Stomach (tissue), 9 donors: ENCODE measurements around the gene GPC5. TPM values are rescaled to one million over a fixed set of nuclear protein-coding genes. Genes with fewer than 3 reads are reported as not detected.

Experiments
- DNase-seq, 2 donors: peaks; one replicate each; pipeline versions ENCODE4 v3.0.0 to v3.0.0-alpha.2; 2013 to 2019
- H3K27ac ChIP-seq, 5 donors: fragments of 200-600 bp in 4 of 5; sonication (generic) in 4 of 5; one replicate each; pipeline ENCODE4 v1.5.1; 2013 to 2019; ENCODE audit warnings: mild to moderate bottlenecking in 1 of 5, moderate library complexity in 1 of 5
- H3K27me3 ChIP-seq, 3 donors: fragments of 200-600 bp; sonication (generic); one replicate each; pipeline ENCODE4 v1.5.1; 2017 to 2019; ENCODE audit warnings: mixed run types in 1 of 3
- H3K36me3 ChIP-seq, 4 donors: fragments of 200-600 bp; sonication (generic); 1 replicate in 3 of 4; 2 replicates in 1 of 4; pipeline ENCODE4 v1.5.1; 2016 to 2019
- H3K4me1 ChIP-seq, 4 donors: fragments of 200-600 bp; sonication (generic); one replicate each; pipeline ENCODE4 v1.5.1; 2016 to 2019
- H3K4me3 ChIP-seq, 4 donors: fragments of 200-600 bp; sonication (generic) in 3 of 4; one replicate each; pipeline ENCODE4 v1.5.1; 2016 to 2019; ENCODE audit warnings: mild to moderate bottlenecking in 1 of 4
- H3K9me3 ChIP-seq, 4 donors: fragments of 200-600 bp; sonication (generic); one replicate each; pipeline ENCODE4 v1.5.1; 2016 to 2019
- CTCF ChIP-seq, 7 experiments: fragments of 450-650 bp in 4 of 7; fragments of 200-600 bp in 3 of 7; sonication (generic) in 3 of 7; IDR thresholded peaks; one replicate each; pipeline ENCODE4 v1.5.1; 2016 to 2019; ENCODE audit warnings: antibody characterized with exemption in 7 of 7, control low read depth in 2 of 7, mild to moderate bottlenecking in 1 of 7
- EP300 ChIP-seq: sonication (generic); formaldehyde crosslinking; IDR thresholded peaks from one replicate; pipeline ENCODE4 v1.6.1; 2017; ENCODE audit warnings: antibody characterized with exemption
- POLR2A ChIP-seq, 4 donors: fragments of 450-650 bp; IDR thresholded peaks; one replicate each; pipeline ENCODE4 v1.6.1; 2016; ENCODE audit warnings: antibody characterized with exemption in 4 of 4, control low read depth in 2 of 4, mild to moderate bottlenecking in 1 of 4, moderate library complexity in 1 of 4
- POLR2AphosphoS5 ChIP-seq, 3 donors: sonication (generic); formaldehyde crosslinking; IDR thresholded peaks; one replicate each; pipeline ENCODE4 v1.6.1; 2016; ENCODE audit warnings: antibody characterized with exemption in 3 of 3
- WGBS, 5 donors: extraction: QIAGEN DNeasy Blood & Tissue Kit in 3 of 5; methylation state at CpG; one replicate each; pipeline versions ENCODE4 v1.1.5 to v1.1.7; 2013 to 2018; 5-methylcytosine and 5-hydroxymethylcytosine counted together
- intact Hi-C: fragments of 100-400 bp; cut with DNase I; formaldehyde crosslinking; loops from one replicate; pipeline ENCODE4 v1.15.1; 2023; ENCODE audit warnings: low total_unique reads
- polyA plus RNA-seq, 3 donors: library from polyadenylated mRNA; stranded (reverse); fragments of 200-250 nt; gene quantifications; one replicate each; pipeline ENCODE4 v1.2.3, GENCODE V29; 2013
- total RNA-seq, 5 donors: library from RNA; depleted of rRNA; stranded (reverse); fragments of >200 nt; gene quantifications; one replicate each; pipeline versions ENCODE4 v1.1.0 to v1.2.3, GENCODE V29; 2014 to 2016
- donor health status: healthy with polysubstance abuse.
- donor health status: Bipolar disorder and iron deficiency.
- donor health status: healthy.

GPC5 gene
- total and polyA plus RNA-seq, 8 donors: 0.87 to 2.8 TPM; not detected in 6

- peaks cover 0 to 11% (median 8%) of the 10 kb centered on the region in 4 donors for H3K9me3 ChIP-seq
- no peak overlapping the region for H3K4me3 ChIP-seq
- DNase-seq: no peak
- no peaks in the 10 kb centered on the region for H3K27me3 ChIP-seq
- H3K4me1 ChIP-seq: no peaks in the 10 kb centered on the region
- intact Hi-C loops: no loop called here
- no peak for TF ChIP-seq POLR2A (IDR thresholded peaks at IDR 0.05)
- no peak overlapping the region for H3K27ac ChIP-seq
- H3K36me3 ChIP-seq: no peaks in the 10 kb centered on the region
Measured at GRCh38 chr13:91588541-91588940, 190.1 kb downstream of the GPC5 start.

DNA sequence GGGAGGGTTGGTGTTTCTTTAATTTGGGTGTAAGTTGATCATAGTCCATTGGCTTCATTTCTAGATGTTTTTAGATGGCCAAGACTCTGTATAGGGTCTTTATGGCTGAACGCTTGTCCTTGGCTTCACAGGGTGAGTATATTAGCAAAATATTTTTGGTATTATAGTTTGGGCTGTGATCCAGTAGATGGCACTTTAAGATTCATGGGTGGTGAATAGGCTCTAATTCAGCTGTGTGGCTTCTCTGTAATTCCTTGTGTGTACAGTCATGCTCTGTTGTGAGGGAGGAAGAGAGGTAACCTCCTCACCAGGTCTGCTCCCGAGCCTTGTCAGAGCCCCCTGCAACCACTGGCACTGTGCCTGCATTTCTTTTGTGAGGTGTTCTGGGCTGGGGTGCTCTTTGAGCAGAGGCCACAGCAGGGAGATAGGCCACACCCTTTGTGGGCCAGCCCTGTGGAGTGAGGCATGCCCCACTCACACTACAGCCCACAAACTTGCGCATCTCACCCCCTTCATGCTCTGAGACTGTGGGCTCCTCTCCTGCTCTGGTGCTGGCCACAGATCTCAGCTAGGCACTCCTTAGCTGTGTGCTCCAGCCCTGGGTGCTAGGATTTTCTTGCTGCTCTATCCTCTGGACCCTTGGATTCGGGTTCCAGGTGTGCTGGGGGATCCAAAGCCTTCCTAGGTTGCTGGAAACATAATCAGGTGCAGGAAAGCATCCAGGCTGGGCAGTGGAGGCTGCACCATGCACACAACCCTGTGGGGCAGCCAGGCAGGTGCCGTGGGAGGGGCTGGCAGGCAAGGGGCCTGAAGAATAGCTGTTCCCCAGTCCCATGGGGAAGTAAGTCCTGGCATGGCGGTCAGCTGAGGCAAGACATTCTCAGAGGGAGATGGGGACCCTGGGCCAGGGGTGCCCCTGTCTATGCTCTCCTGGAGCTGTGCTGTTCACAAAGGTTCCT, 193.9 kb downstream of the GPC5 start:
- no peaks in the 10 kb centered on the region for H3K27me3 ChIP-seq
- no peaks in the 10 kb centered on the region for H3K36me3 ChIP-seq
- H3K4me3 ChIP-seq: no peak overlapping the region
- intact Hi-C loops: no loop called here
- no peak overlapping the region for H3K27ac ChIP-seq
- 61 to 81% (median 63%) methylated on average over 3 to 6 of the region's 6 CpGs for WGBS, 5 donors
- peaks cover 0 to 11% (median 8%) of the 10 kb centered on the region in 4 donors for H3K9me3 ChIP-seq
- H3K4me1 ChIP-seq: no peaks in the 10 kb centered on the region
- TF ChIP-seq EP300 (no peak), POLR2AphosphoS5 (IDR thresholded peaks at IDR 0.05) (no peak), CTCF (IDR thresholded peaks at IDR 0.05) (no peak), POLR2A (IDR thresholded peaks at IDR 0.05) (no peak)
- DNase-seq: no peak

DNA sequence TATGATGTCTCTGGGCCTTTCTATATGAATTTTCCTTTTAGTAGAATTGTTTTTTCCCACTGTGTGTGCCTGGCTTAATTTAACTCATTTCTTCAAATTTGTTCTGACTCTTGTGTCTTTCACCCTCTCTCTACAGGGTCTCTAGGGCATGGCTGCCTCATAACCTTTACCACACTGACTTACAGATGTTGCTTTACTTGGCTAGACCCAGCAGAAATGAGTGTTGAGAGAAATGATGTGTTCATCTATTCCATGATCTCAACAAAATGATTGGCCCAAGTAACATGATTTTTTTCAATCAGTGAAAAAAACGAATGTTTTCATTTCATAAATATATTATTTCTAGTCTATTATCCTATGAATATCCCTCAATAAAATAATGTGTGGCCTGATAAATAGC, 195.0 kb downstream of the GPC5 start:
- WGBS, 5 donors: 63 to 80% (median 78%) methylated on average over 1 of the region's 1 CpG
- intact Hi-C loops: no loop called here

DNA sequence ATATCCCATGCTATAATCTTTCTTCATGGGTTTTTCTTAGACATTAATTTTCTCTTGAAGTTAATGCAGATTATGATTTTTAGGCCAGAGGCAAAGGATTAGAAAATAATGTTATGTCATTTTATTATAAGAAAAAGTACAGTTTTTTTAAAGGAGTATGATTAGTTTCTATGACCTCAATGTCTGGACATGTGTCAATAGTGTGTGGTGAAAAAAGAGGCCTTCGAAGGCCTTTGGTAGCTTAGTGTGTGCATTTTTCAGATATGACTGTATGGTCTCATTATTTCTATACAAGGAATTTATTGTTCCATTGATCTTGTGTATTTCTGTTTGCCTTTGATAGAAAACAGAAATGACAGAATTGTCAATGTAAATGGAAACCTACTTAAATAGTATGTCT, 195.6 kb downstream of the GPC5 start:
- H3K27ac ChIP-seq: no peak overlapping the region
- 28 to 63% (median 40%) methylated on average over 1 of the region's 1 CpG for WGBS, 5 donors
- peaks cover 0 to 11% (median 8%) of the 10 kb centered on the region in 4 donors for H3K9me3 ChIP-seq
- H3K4me1 ChIP-seq: no peaks in the 10 kb centered on the region
- no peaks in the 10 kb centered on the region for H3K27me3 ChIP-seq
- no peak for DNase-seq
- TF ChIP-seq POLR2AphosphoS5 (IDR thresholded peaks at IDR 0.05): no peak
- H3K4me3 ChIP-seq: no peak overlapping the region
- no peaks in the 10 kb centered on the region for H3K36me3 ChIP-seq
- intact Hi-C loops: no loop called here

More for the DNA sequence above, 195.0 kb downstream of the GPC5 start:
- no peak for TF ChIP-seq EP300
- no peak for TF ChIP-seq CTCF (IDR thresholded peaks at IDR 0.05)
- no peak for TF ChIP-seq POLR2A (IDR thresholded peaks at IDR 0.05)
- no peak for TF ChIP-seq POLR2AphosphoS5 (IDR thresholded peaks at IDR 0.05)
- Histone ChIP-seq H3K4me3 (no peak overlapping the region), H3K27me3 (no peaks in the 10 kb centered on the region), H3K36me3 (no peaks in the 10 kb centered on the region), H3K4me1 (no peaks in the 10 kb centered on the region), H3K9me3 (peaks cover 0 to 11% (median 8%) of the 10 kb centered on the region in 4 donors), H3K27ac (no peak overlapping the region)
- DNase-seq: no peak

GRCh38 chr13:91595677-91596076, 197.3 kb downstream of the GPC5 start:
- Histone ChIP-seq H3K4me3 (no peak overlapping the region), H3K4me1 (no peaks in the 10 kb centered on the region), H3K36me3 (no peaks in the 10 kb centered on the region), H3K9me3 (peaks cover 0 to 11% (median 8%) of the 10 kb centered on the region in 4 donors), H3K27me3 (no peaks in the 10 kb centered on the region), H3K27ac (no peak overlapping the region)
- no peak for DNase-seq
- 63 to 71% (median 64%) methylated on average over 2 of the region's 2 CpGs for WGBS, 5 donors
- intact Hi-C loops: no loop called here
- TF ChIP-seq POLR2A (IDR thresholded peaks at IDR 0.05) (no peak), CTCF (IDR thresholded peaks at IDR 0.05) (no peak), EP300 (no peak), POLR2AphosphoS5 (IDR thresholded peaks at IDR 0.05) (no peak)
